NCI-H1930 (cell line): Measurements from ENCODE around the gene TBL1X.

Source experiments
- DNase-seq, 2 experiments: peaks; one replicate each; lab custom pipeline; 2025; lab: John Stamatoyannopoulos, UW

Gene TBL1X

GRCh38 chrX:9707306-9708033 is 242.6 kb downstream of the TBL1X start:
- DNase-seq = no peak

- DNase-seq = no peak
Measured at GRCh38 chrX:9708086-9708485, 243.2 kb downstream of the TBL1X start.

- peak in 1 of 2 experiments; percentile 40 for DNase-seq
Measured at GRCh38 chrX:9708923-9709553, 244.2 kb downstream of the TBL1X start.

GRCh38 chrX:9710332-9710731 is 245.5 kb downstream of the TBL1X start:
- DNase-seq = no peak

- no peak for DNase-seq
Measured at GRCh38 chrX:9717376-9717775, 252.5 kb downstream of the TBL1X start.

GRCh38 chrX:9724711-9725110 is 259.9 kb downstream of the TBL1X start:
- no peak for DNase-seq

- DNase-seq = no peak
Measured at GRCh38 chrX:9728261-9728660, 263.4 kb downstream of the TBL1X start.

GRCh38 chrX:9729171-9729885 is 264.5 kb downstream of the TBL1X start:
- DNase-seq = no peak

GRCh38 chrX:9730078-9730477 is 265.2 kb downstream of the TBL1X start:
- no peak for DNase-seq

- no peak for DNase-seq
Measured at GRCh38 chrX:9730752-9731151, 265.9 kb downstream of the TBL1X start.

GRCh38 chrX:9737363-9737762 is 272.5 kb downstream of the TBL1X start:
- no peak for DNase-seq

GRCh38 chrX:9738151-9738550 is 273.3 kb downstream of the TBL1X start:
- no peak for DNase-seq

- DNase-seq = no peak
Measured at GRCh38 chrX:9739130-9739529, 274.3 kb downstream of the TBL1X start.

- DNase-seq = no peak
Measured at GRCh38 chrX:9745417-9746115, 280.7 kb downstream of the TBL1X start.

GRCh38 chrX:9746148-9746888 is 281.5 kb downstream of the TBL1X start:
- DNase-seq = no peak

GRCh38 chrX:9747644-9748043 is 282.8 kb downstream of the TBL1X start:
- DNase-seq = no peak

GRCh38 chrX:9749146-9749692 is 284.4 kb downstream of the TBL1X start:
- DNase-seq = no peak

- DNase-seq = no peak
Measured at GRCh38 chrX:9757366-9757765, 292.5 kb downstream of the TBL1X start.

GRCh38 chrX:9758021-9758638 is 293.3 kb downstream of the TBL1X start:
- no peak for DNase-seq

GRCh38 chrX:9759337-9759736 is 294.5 kb downstream of the TBL1X start:
- DNase-seq = no peak
